ENCODE results near the gene AXIN2.

The AXIN2 gene

GRCh38 chr17:65553009-65553645 is 8.3 kb downstream of the AXIN2 start:
- DNase-seq, result no peak

DNA sequence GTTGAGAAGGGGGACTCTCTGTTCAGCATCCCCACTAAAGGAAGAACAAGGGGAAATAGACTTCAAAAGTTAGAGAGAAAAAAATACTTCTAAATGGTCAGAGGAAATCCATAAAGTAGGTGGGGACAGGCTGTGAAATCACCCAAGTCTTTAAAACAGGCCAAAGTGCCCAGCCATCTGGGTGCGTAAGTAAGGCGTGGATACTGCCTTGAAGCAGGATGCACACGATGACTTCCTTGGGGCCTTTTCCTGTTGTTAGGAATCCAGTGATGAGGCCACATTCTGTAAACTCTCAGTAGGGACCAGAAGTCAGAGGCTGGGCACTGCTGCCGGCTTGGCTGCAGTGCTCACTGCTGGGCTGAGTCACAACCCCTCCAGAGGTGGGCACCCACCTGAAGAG is 9.2 kb downstream of the AXIN2 start:
- DNase-seq, result no peak

DNA sequence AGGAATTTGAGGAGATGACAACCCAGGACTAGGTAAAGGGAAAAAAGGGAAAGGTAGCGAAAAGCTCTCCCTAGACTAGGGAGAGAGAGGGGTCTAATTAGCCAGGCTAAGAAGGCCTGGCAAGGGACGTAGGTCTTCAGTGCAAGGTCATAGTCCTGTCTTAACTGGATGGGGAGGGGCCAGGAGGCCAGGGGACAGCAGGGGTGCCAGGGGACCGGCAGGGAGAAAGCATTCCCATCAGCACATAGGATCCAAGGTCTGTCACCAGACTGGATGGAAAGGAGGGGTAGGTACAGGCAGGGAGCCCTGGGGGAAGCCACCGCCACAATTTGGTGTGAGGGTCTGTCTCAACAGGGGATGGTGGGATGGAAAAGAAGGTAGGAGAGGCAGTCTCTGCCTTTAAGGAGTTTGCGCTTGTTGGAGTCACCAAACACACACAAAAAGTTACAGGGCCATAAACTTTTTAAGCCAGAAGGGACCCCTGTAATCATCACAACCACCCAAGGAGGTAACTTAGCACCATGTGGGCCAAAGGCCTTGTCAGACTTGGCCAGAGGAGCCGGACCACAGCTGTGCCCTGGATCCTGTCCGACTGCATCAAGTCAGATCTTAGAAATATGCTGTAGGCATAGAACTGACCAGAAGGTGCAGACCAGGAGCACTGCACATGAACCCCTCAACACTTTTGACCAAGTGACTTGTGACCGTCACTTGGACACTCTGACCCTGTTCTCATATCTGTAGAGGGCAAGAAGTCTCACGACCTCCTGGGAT is 10.0 kb downstream of the AXIN2 start:
- DNase-seq, result no peak

DNA sequence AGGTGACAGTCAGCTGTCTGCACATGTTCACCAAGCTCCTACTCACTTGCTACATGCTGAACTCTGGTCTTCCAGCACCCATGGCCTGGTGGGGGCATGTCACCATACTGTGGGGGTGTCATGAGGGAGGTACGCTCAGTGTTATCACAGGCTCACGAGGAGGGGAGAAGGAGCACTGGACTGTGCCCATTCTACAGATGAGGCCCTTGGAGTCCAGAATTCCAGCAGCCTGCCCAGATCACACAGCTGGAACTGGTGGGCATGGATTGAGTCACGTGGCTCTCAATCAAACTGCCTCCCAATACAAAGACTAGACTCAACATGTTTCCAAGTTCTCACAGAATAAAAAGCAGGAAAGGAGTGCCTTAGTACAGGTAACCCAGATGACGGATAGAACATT is 10.7 kb downstream of the AXIN2 start:
- DNase-seq, result no peak

DNA sequence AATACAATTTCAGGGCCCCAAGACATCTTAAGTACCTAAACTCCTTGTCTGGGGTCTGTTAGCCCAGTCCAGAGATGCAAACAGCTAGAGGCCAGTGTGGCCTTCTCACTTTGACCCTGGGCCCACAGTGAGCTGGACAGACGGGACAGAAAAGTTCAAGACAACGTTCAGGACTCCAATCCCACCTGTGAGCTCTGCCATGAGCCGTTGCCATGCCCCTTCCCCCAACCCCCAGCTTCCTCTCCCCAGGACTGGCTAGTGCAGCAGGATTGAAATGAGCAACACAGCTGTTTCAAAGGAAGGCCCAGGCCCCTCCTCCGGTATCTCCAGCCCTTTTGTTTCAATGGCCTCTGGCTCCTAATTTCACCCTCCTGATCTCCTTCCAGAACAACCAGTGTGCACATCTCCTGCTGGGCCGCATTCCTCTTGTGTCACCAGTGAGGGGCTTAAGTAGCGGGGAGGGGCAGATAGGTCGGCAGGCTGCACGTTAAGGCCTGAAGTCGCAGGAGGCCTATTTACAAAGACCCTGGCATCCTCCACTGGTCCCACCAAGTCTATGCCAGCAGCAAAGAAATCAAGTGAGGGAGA is 11.3 kb downstream of the AXIN2 start:
- no peak for DNase-seq

DNA sequence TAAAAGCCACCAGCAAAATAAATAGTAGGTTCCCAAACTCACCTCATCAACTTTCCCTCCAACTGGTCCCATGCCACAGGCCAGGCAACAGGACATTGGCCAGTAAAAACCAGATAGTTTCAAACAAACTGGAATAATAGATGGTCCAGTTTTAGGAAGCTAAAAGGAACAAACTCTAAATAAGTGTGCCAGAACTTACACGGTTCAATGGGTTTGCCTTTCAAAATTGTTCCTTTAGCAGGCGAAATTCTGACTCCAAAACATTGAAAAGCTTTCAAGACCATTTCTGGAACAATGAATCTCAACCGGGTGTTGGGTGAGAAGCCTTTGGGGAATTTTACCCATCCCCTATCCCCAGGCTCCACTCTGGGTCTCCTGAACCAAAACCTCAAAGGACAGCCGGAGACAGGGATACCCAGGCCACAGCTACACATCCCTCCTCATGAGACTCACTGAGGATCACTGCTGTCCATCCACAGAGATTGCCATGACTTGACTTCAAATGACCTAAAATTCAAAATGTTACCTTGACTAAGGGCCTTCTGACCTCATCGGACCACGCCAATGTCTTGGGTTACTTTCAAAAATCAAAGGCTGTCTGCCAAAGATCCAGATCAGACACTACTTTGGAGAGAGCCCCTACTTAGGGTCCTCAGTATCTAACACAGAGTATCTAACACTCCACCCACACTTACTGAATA is 13.0 kb downstream of the AXIN2 start:
- DNase-seq, result no peak

DNA sequence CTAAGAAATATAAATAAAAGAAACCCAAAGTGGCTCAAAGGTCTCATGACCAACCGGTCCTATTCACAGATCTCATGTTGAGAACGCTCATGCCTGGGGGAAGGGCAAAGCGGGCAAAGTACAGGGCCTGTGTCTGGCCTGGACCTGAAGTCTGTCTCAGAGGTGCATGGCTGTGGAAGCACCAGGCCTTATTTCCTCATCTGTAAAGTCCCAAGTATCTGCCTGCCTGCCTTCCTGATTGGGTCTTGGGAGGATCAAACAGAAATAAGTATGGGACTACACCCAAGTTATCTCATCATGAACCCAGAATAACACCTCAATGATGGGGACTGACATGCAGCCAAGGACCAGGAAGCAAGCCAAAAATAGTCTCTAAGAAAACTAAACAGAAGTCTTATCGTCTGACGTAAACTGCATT is 14.2 kb downstream of the AXIN2 start:
- DNase-seq, result no peak

- DNase-seq, result no peak
Measured at GRCh38 chr17:65546579-65546978, 14.9 kb downstream of the AXIN2 start.

GRCh38 chr17:65545705-65546523 is 15.5 kb downstream of the AXIN2 start:
- DNase-seq, result peak; percentile 64

DNA sequence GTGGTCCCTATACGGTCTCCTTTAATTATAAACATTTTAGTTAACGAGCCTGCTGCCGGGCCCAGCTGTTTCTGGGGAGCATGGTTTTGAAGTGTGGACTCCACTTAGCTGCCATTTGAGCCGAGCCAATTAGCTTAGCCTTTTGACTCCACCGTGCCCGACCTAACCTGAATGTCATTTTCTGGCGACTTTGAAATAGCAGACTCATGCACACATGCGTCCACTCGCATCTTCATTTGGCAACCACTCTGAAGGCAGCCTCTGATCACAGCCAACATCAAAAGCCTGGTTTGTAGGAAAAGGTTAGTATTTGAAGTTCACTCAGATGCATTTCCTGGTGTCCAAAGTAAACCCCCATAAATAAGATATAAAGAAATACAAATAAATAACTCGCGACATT is 16.8 kb downstream of the AXIN2 start:
- no peak for DNase-seq

DNA sequence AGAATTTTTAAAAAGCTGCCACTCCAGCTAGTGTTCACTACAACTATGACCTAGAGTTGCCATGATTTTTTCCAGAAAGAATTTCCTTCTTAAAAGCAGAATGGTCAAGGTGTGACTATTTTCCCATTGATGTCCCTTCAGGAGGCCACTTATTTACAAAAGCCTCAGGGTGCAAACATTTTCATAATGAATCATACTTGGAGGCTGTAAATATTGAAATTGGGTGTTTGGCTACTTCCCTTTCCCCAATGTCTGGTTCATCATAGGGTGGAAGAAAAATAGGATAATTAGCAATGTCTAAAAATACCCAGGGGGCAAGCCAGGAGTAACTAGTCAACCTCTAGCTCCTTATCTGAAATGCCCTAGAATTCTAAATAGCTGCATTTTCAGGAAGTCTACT is 18.8 kb downstream of the AXIN2 start:
- no peak for DNase-seq

DNA sequence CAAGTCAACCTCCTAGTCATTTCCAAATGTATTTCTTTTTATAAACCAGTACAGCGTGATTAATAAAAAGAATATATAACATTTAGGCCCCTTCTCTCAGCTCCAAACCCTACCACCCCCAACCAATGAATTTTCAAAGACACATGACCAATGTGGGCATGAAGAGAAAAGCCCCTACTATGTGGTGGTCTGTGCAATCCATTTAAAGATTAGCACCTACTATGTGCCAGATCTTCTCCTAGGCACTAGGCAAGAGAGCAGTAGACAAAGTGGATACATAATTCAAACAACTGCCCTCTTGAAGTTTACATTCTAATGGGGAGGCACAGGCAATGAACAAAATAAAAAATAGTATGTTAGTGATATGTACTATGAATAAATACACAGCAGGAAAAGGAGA is 19.4 kb downstream of the AXIN2 start:
- no peak for DNase-seq

DNA sequence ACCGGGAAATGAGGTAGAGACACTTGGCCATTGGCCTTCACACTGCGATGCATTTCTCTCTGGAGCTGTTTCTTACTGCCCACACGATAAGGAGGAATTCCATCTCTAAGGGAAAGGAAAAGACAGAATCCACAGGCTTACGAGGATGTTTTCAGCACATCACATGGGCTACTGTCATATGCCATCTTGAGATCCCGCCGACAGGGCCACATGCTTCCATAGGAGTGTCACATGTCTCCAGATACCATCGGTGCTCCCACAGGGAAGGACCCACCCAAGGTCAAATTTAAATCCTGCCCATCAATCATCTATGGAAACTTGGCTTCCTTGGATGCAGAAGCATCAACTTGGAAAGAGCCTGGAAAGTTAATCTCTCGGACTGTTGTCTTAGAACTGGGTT is 20.0 kb downstream of the AXIN2 start:
- DNase-seq, result no peak

- DNase-seq, result no peak
Measured at GRCh38 chr17:65539630-65540266, 21.7 kb downstream of the AXIN2 start.

DNA sequence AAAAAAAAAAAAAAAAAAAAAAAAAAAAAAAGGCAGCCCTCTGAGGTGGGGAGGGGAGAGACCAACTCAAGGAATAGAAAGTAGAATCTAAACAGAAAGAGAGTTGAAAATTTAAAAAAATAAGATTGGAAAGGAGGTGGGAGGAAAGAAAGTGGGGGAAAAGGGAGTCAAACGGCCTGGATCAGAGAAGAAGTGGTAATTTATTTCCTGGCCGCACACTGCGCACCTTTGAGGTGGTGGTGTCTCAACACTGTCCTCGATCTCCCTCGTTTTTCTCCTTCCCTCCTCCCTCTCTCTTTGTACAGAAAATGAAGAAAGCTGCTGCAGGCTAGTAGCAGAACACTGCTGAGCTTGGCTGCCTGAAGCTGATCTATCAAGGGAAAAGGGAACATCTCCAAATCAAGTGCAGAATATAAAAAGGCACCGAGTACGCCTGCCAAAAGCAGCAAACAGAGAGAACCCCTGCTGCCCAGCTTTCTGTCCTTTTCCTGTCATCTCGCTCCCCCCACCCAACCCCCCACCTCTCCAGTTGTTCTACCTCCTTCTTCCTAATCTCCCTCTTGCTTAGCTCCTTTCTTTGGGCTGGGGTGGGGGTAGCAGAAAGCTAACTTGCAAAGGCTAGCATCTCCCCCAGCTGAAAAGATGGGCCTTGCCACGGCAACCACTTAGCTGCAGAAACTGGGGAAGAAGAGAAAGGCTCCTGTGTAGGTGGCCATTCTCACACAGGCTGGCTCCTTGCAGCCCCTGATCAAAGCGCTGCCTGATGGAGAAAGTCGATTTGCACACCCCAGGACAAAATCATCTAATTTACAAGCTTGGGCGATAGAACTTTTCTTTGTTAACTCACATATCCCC is 22.5 kb downstream of the AXIN2 start:
- DNase-seq, result no peak

- DNase-seq, result no peak
Measured at GRCh38 chr17:65537845-65538674, 23.4 kb downstream of the AXIN2 start.

DNA sequence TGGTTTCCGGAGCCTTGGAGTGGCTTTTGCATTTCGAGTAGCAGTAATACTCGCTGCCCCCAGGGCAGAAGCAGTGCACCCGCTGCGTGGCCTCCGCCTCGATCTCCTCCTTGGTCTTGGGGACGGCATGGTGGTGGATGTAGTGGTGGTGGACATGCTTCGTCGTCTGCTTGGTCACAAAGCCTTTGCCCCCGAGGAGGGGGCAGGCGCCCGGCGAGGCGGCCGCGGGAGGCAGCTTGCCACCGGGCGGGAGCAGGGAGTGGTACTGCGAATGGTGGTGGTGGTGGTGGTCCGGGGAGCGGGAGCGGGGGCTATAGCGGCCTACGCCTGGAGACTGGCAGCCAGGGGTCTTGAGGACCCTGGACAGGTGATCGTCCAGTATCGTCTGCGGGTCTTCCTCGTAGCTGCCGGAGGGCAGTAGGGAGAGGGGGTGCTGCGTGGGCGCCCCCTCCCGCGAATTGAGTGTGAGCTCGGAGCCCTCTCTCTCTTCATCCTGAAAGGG is 24.1 kb downstream of the AXIN2 start:
- no peak for DNase-seq

- DNase-seq, result no peak
Measured at GRCh38 chr17:65536573-65537342, 24.7 kb downstream of the AXIN2 start.

Data from retina (tissue), 1 donor.